Skeletal muscle tissue (tissue), 4 donors: ENCODE results near the gene CHRNA5. TPM values are rescaled to one million over a fixed set of nuclear protein-coding genes. Genes with fewer than 3 reads are reported as not detected.
A peak's percentile ranks its signal among the peaks of the same experiment; 100 is the strongest.

Source experiments
- H3K27ac ChIP-seq: one replicate; pipeline ENCODE4 v1.7.0; 2013; ENCODE audit warnings: mild to moderate bottlenecking, low read depth, low read length, inconsistent platforms
- H3K27me3 ChIP-seq, 3 donors: one replicate each; pipeline ENCODE4 v1.7.0; 2013; ENCODE audit warnings: low read length in 3 of 3; ENCODE audit not compliant: control insufficient read depth in 3 of 3, insufficient read depth in 3 of 3
- H3K36me3 ChIP-seq, 3 donors: one replicate each; pipeline ENCODE4 v1.7.0; 2013; ENCODE audit warnings: low read length in 3 of 3; ENCODE audit not compliant: control insufficient read depth in 3 of 3, insufficient read depth in 3 of 3
- H3K4me1 ChIP-seq, 3 donors: one replicate each; pipeline ENCODE4 v1.7.0; 2013; ENCODE audit warnings: low read length in 3 of 3, mild to moderate bottlenecking in 3 of 3; ENCODE audit not compliant: control insufficient read depth in 3 of 3, insufficient read depth in 3 of 3
- H3K4me3 ChIP-seq, 3 donors: one replicate each; pipeline ENCODE4 v1.7.0; 2013; ENCODE audit warnings: low read length in 3 of 3
- H3K9ac ChIP-seq, 3 donors: one replicate each; pipeline ENCODE4 v1.7.0; 2013; ENCODE audit warnings: low read length in 3 of 3, mild to moderate bottlenecking in 3 of 3, moderate library complexity in 2 of 3, low read depth in 1 of 3
- H3K9me3 ChIP-seq, 3 donors: one replicate each; pipeline ENCODE4 v1.7.0; 2013; ENCODE audit warnings: low read length in 3 of 3; ENCODE audit not compliant: control insufficient read depth in 3 of 3
- total RNA-seq: library from RNA; depleted of rRNA; stranded (reverse); fragments of >200 nt; gene quantifications from one replicate; pipeline ENCODE4 v1.2.3, GENCODE V29; 2014
- donor health status: Osteomylitis.

CHRNA5 gene
- total RNA-seq, 1 donor from 2014 or later, result 0.52 TPM

GRCh38 chr15:78624651-78625590, 59.6 kb downstream of the CHRNA5 start:
- H3K4me1 ChIP-seq, result peaks cover 0 to 19% (median 10%) of the 10 kb centered on the region in 3 donors
- no peak overlapping the region for H3K4me3 ChIP-seq
- peaks cover 34 to 55% (median 41%) of the 10 kb centered on the region in 3 donors for H3K27me3 ChIP-seq
- no peak overlapping the region for H3K27ac ChIP-seq
- peak overlapping the region in 1 of 3 donors; percentile 16 for H3K9ac ChIP-seq
- H3K9me3 ChIP-seq, result no peaks in the 10 kb centered on the region
- H3K36me3 ChIP-seq, result no peaks in the 10 kb centered on the region

- Histone ChIP-seq H3K9ac (peak overlapping the region in 1 of 3 donors; percentile 40), H3K36me3 (no peaks in the 10 kb centered on the region), H3K27me3 (peaks cover 31 to 47% (median 33%) of the 10 kb centered on the region in 3 donors), H3K4me1 (peaks cover 0 to 14% (median 6%) of the 10 kb centered on the region in 3 donors), H3K9me3 (no peaks in the 10 kb centered on the region), H3K4me3 (peak overlapping the region in 1 of 3 donors; percentile 29), H3K27ac (no peak overlapping the region)
These were observed 60.4 kb downstream of the CHRNA5 start for GRCh38 chr15:78625606-78626280.

GRCh38 chr15:78626381-78626995, 61.2 kb downstream of the CHRNA5 start:
- Histone ChIP-seq H3K36me3 (no peaks in the 10 kb centered on the region), H3K4me1 (peaks cover 0 to 12% (median 6%) of the 10 kb centered on the region in 3 donors), H3K27me3 (peaks cover 26 to 46% (median 29%) of the 10 kb centered on the region in 3 donors), H3K9me3 (no peaks in the 10 kb centered on the region), H3K4me3 (no peak overlapping the region), H3K27ac (no peak overlapping the region), H3K9ac (peak overlapping the region in 1 of 3 donors; percentile 25)

- Histone ChIP-seq H3K9ac (no peak overlapping the region), H3K4me1 (peaks cover 0 to 12% (median 6%) of the 10 kb centered on the region in 3 donors), H3K4me3 (no peak overlapping the region), H3K36me3 (no peaks in the 10 kb centered on the region), H3K27ac (no peak overlapping the region), H3K9me3 (no peaks in the 10 kb centered on the region), H3K27me3 (peaks cover 18 to 39% (median 21%) of the 10 kb centered on the region in 3 donors)
These were observed 62.0 kb downstream of the CHRNA5 start for GRCh38 chr15:78627348-78627747.

- Histone ChIP-seq H3K9me3 (peaks cover 0 to under 1% (median 0%) of the 10 kb centered on the region in 3 donors), H3K4me1 (peaks cover 0 to 12% (median 6%) of the 10 kb centered on the region in 3 donors), H3K27me3 (peaks cover 13 to 35% (median 21%) of the 10 kb centered on the region in 3 donors), H3K9ac (no peak overlapping the region), H3K36me3 (no peaks in the 10 kb centered on the region), H3K4me3 (no peak overlapping the region), H3K27ac (no peak overlapping the region)
These were observed 62.9 kb downstream of the CHRNA5 start for GRCh38 chr15:78628227-78628626.

- Histone ChIP-seq H3K27ac (no peak overlapping the region), H3K9ac (no peak overlapping the region), H3K4me1 (peaks cover 0 to 12% (median 6%) of the 10 kb centered on the region in 3 donors), H3K27me3 (peaks cover 13 to 31% (median 16%) of the 10 kb centered on the region in 3 donors), H3K9me3 (peaks cover 0 to 3% (median 3%) of the 10 kb centered on the region in 3 donors), H3K4me3 (no peak overlapping the region), H3K36me3 (no peaks in the 10 kb centered on the region)
These were observed 63.9 kb downstream of the CHRNA5 start for GRCh38 chr15:78629031-78629715.

- peaks cover 0 to 12% (median 6%) of the 10 kb centered on the region in 3 donors for H3K4me1 ChIP-seq
- H3K27me3 ChIP-seq, result peaks cover 13 to 28% (median 15%) of the 10 kb centered on the region in 3 donors
- no peak overlapping the region for H3K27ac ChIP-seq
- peaks cover 0 to 3% (median 3%) of the 10 kb centered on the region in 3 donors for H3K9me3 ChIP-seq
- no peaks in the 10 kb centered on the region for H3K36me3 ChIP-seq
- no peak overlapping the region for H3K4me3 ChIP-seq
- H3K9ac ChIP-seq, result no peak overlapping the region
These were observed 64.4 kb downstream of the CHRNA5 start for GRCh38 chr15:78629716-78630065.

GRCh38 chr15:78630886-78631633, 65.7 kb downstream of the CHRNA5 start:
- H3K27ac ChIP-seq, result no peak overlapping the region

GRCh38 chr15:78633348-78633747, 68.0 kb downstream of the CHRNA5 start:
- H3K27me3 ChIP-seq, result peaks cover 7 to 11% (median 10%) of the 10 kb centered on the region in 3 donors
- no peaks in the 10 kb centered on the region for H3K36me3 ChIP-seq
- no peak overlapping the region for H3K9ac ChIP-seq
- no peak overlapping the region for H3K4me3 ChIP-seq
- no peak overlapping the region for H3K27ac ChIP-seq
- no peaks in the 10 kb centered on the region for H3K4me1 ChIP-seq
- peaks cover 0 to 3% (median 3%) of the 10 kb centered on the region in 3 donors for H3K9me3 ChIP-seq

More at GRCh38 chr15:78630886-78631633, 65.7 kb downstream of the CHRNA5 start:
- Histone ChIP-seq H3K4me3 (no peak overlapping the region), H3K36me3 (no peaks in the 10 kb centered on the region), H3K27me3 (peaks cover 13 to 22% (median 13%) of the 10 kb centered on the region in 3 donors), H3K4me1 (peaks cover 0 to 6% (median under 1%) of the 10 kb centered on the region in 3 donors), H3K9ac (no peak overlapping the region), H3K9me3 (peaks cover 0 to 3% (median 3%) of the 10 kb centered on the region in 3 donors)
